GM19035 (cell line): ENCODE results near the gene NBPF4.
"Not testable (repeated sequence)": the region's sequence is repeated elsewhere in the genome, so short reads cannot be mapped to it uniquely, and the experiment has no call there.

ENCODE experiments used
- ATAC-seq: cut with Tn5 transposase; IDR thresholded peaks from one replicate; pipeline ENCODE4 v1.9.1; 2021; ENCODE audit not compliant: unreplicated experiment

Gene NBPF4

GRCh38 chr1:108211014-108211413 lies 32.9 kb downstream of the NBPF4 start:
- ATAC-seq: no peak

GRCh38 chr1:108209456-108210108 lies 34.3 kb downstream of the NBPF4 start:
- ATAC-seq: no peak

- ATAC-seq: no peak
These were observed 35.0 kb downstream of the NBPF4 start for GRCh38 chr1:108208724-108209446.

GRCh38 chr1:108203582-108203981 lies 40.3 kb downstream of the NBPF4 start:
- not testable (repeated sequence) for ATAC-seq

GRCh38 chr1:108201687-108202086 lies 42.2 kb downstream of the NBPF4 start:
- ATAC-seq: no peak

- ATAC-seq: peak; percentile 16
These were observed 43.2 kb downstream of the NBPF4 start for GRCh38 chr1:108200687-108201051.

- peak; percentile 91 for ATAC-seq
These were observed 43.8 kb downstream of the NBPF4 start, which contains the start of gene SLC25A24 for GRCh38 chr1:108199781-108200686. Gene SLC25A24 (minus strand): TSS chr1:108200343. CDS start chr1:108200138, 205 bp downstream.

GRCh38 chr1:108199201-108199691 lies 44.6 kb downstream of the NBPF4 start:
- ATAC-seq: no peak

- no peak for ATAC-seq
These were observed 49.8 kb downstream of the NBPF4 start for GRCh38 chr1:108194051-108194450.

- no peak for ATAC-seq
These were observed 50.5 kb downstream of the NBPF4 start for GRCh38 chr1:108193333-108193732.

GRCh38 chr1:108192581-108192980 lies 51.3 kb downstream of the NBPF4 start:
- ATAC-seq: no peak

GRCh38 chr1:108190686-108191416 lies 53.0 kb downstream of the NBPF4 start:
- ATAC-seq: no peak

- no peak for ATAC-seq
These were observed 53.8 kb downstream of the NBPF4 start for GRCh38 chr1:108190001-108190634.

- ATAC-seq: no peak
These were observed 55.1 kb downstream of the NBPF4 start for GRCh38 chr1:108188801-108189200.

- ATAC-seq: no peak
These were observed 60.7 kb downstream of the NBPF4 start for GRCh38 chr1:108182959-108183700.

GRCh38 chr1:108179018-108179417 lies 64.9 kb downstream of the NBPF4 start:
- ATAC-seq: no peak
